WTC11 (cell line): ENCODE data around the gene CLCA1. TPM values are rescaled to one million over a fixed set of nuclear protein-coding genes. Genes with fewer than 3 reads are reported as not detected.

Source experiments
- ATAC-seq: fragments of 200-7000 bp; cut with Tn5 transposase; 2 replicates; pipeline ENCODE4 v1.10.0; 2021; ENCODE audit warnings: mild to moderate bottlenecking, moderate library complexity
- CTCF ChIA-PET: fragments of 300-600 bp; sonication (Branson Sonifier 250); formaldehyde crosslinking; loops from one replicate; lab custom pipeline; 2021; ENCODE audit warnings: antibody characterized with exemption; lab: Charles Lee
- POLR2A ChIA-PET: fragments of 350-600 bp; sonication (Branson Sonifier 250); formaldehyde crosslinking; loops from one replicate; lab custom pipeline; 2021; ENCODE audit warnings: antibody characterized with exemption; lab: Charles Lee
- DNase-seq: peaks from one replicate; pipeline ENCODE4 v3.0.0; 2021; ENCODE audit warnings: low spot score
- H3K27ac Mint-ChIP-seq: 2 replicates; pipeline ENCODE4 v1.8.0; 2021; ENCODE audit warnings: mixed read lengths
- H3K27me3 Mint-ChIP-seq: 2 replicates; pipeline ENCODE4 v1.8.0; 2021; ENCODE audit warnings: low read depth, mild to moderate bottlenecking, moderate library complexity, mixed read lengths
- H3K36me3 Mint-ChIP-seq: 2 replicates; pipeline ENCODE4 v1.8.0; 2021; ENCODE audit warnings: mixed read lengths
- H3K4me1 Mint-ChIP-seq: 2 replicates; pipeline ENCODE4 v1.8.0; 2022; ENCODE audit warnings: mixed read lengths
- H3K4me3 Mint-ChIP-seq: 2 replicates; pipeline ENCODE4 v1.8.0; 2021; ENCODE audit warnings: mild to moderate bottlenecking, moderate library complexity, mixed read lengths
- H3K9me3 Mint-ChIP-seq: 2 replicates; pipeline ENCODE4 v1.8.0; 2021; ENCODE audit warnings: mixed read lengths
- AFF4 ChIP-seq: sonication (generic); formaldehyde crosslinking; IDR thresholded peaks from 2 replicates; pipeline ENCODE4 v1.8.1; 2023; ENCODE audit warnings: mild to moderate bottlenecking, missing genetic modification reagents, borderline replicate concordance
- E2F1 ChIP-seq: sonication (generic); formaldehyde crosslinking; IDR thresholded peaks from 2 replicates; pipeline ENCODE4 v1.8.0; 2022; ENCODE audit warnings: mild to moderate bottlenecking, missing genetic modification reagents
- ELF4 ChIP-seq: sonication (generic); formaldehyde crosslinking; IDR thresholded peaks from 2 replicates; pipeline ENCODE4 v1.8.1; 2022; ENCODE audit warnings: low read depth, mild to moderate bottlenecking, moderate library complexity, missing genetic modification reagents
- GABPB1 ChIP-seq: sonication (generic); formaldehyde crosslinking; IDR thresholded peaks from 2 replicates; pipeline ENCODE4 v1.8.1; 2023; ENCODE audit warnings: mild to moderate bottlenecking, missing genetic modification reagents
- GRHL2 ChIP-seq: fragments of 250-450 bp; sonication (Bioruptor Pico); IDR thresholded peaks from 2 replicates; pipeline ENCODE4 v1.8.0; 2022; ENCODE audit warnings: mild to moderate bottlenecking, moderate library complexity; ENCODE audit not compliant: insufficient replicate concordance, severe bottlenecking
- HMGXB4 ChIP-seq: sonication (generic); formaldehyde crosslinking; IDR thresholded peaks from 2 replicates; pipeline ENCODE4 v1.8.1; 2023; ENCODE audit warnings: mild to moderate bottlenecking, moderate library complexity, missing genetic modification reagents
- MAX ChIP-seq: sonication (generic); formaldehyde crosslinking; IDR thresholded peaks from 2 replicates; pipeline ENCODE4 v1.8.0; 2022; ENCODE audit warnings: mild to moderate bottlenecking, missing genetic modification reagents
- OVOL2 ChIP-seq: fragments of 250-450 bp; sonication (Bioruptor Pico); IDR thresholded peaks from 2 replicates; pipeline ENCODE4 v1.9.0; 2021; ENCODE audit warnings: mild to moderate bottlenecking, borderline replicate concordance
- SMAD3 ChIP-seq: sonication (generic); formaldehyde crosslinking; IDR thresholded peaks from 2 replicates; pipeline ENCODE4 v1.8.0; 2022; ENCODE audit warnings: missing genetic modification reagents, mild to moderate bottlenecking, borderline replicate concordance
- USF1 ChIP-seq: sonication (generic); formaldehyde crosslinking; IDR thresholded peaks from 2 replicates; pipeline ENCODE4 v1.8.0; 2022; ENCODE audit warnings: mild to moderate bottlenecking, missing genetic modification reagents
- ZNF281 ChIP-seq: sonication (generic); formaldehyde crosslinking; IDR thresholded peaks from 2 replicates; pipeline ENCODE4 v1.8.0; 2023; ENCODE audit warnings: mild to moderate bottlenecking, missing genetic modification reagents
- ZNF416 ChIP-seq: fragments of 250-450 bp; sonication (Bioruptor Pico); IDR thresholded peaks from 2 replicates; pipeline ENCODE4 v1.9.0; 2021; ENCODE audit warnings: mild to moderate bottlenecking, inconsistent platforms
- ZSCAN18 ChIP-seq: fragments of 250-450 bp; sonication (Bioruptor Pico); IDR thresholded peaks from 2 replicates; pipeline ENCODE4 v2.1.2; 2022; ENCODE audit warnings: mild to moderate bottlenecking, moderate library complexity
- total RNA-seq: library from RNA; stranded (reverse); gene quantifications from 3 replicates; pipeline ENCODE4 v1.2.3, GENCODE V29; 2021

CLCA1 gene
- total RNA-seq, 1 experiment from 2014 or later, result 0.11 TPM

- H3K36me3 Mint-ChIP-seq, result no peaks in the 10 kb centered on the region
- DNase-seq, result no peak
- H3K4me1 Mint-ChIP-seq, result peaks cover 2% of the 10 kb centered on the region
- H3K4me3 Mint-ChIP-seq, result no peak overlapping the region
- POLR2A ChIA-PET, result no interaction called here
- H3K27ac Mint-ChIP-seq, result no peak overlapping the region
- TF ChIP-seq SMAD3 (no peak), GABPB1 (CRISPR knock-in tag) (no peak), E2F1 (CRISPR knock-in tag) (no peak), USF1 (CRISPR knock-in tag) (no peak), AFF4 (CRISPR knock-in tag) (no peak), OVOL2 (CRISPR knock-in tag) (no peak), MAX (CRISPR knock-in tag) (no peak), HMGXB4 (CRISPR knock-in tag) (no peak), ZNF416 (no peak), ELF4 (no peak), ZSCAN18 (CRISPR knock-in tag) (no peak), ZNF281 (CRISPR knock-in tag) (no peak), GRHL2 (CRISPR knock-in tag) (no peak)
- TF ChIP-seq, all 79 proteins: peak for 0
- H3K27me3 Mint-ChIP-seq, result no peaks in the 10 kb centered on the region
- ATAC-seq, result no peak
- CTCF ChIA-PET, result interaction anchor here (1.5 kb wide), 1 partner anchor 86 kb away, joined by 4 read pairs; no protein-coding TSS in a partner anchor
- H3K9me3 Mint-ChIP-seq, result no peaks in the 10 kb centered on the region
Observed at GRCh38 chr1:86421601-86422280, 47.0 kb upstream of the CLCA1 start.
